GM18508 (cell line): ENCODE data around the gene AP3D1.
"Not testable (repeated sequence)": the region's sequence is repeated elsewhere in the genome, so short reads cannot be mapped to it uniquely, and the experiment has no call there.

Experiments
- ATAC-seq: cut with Tn5 transposase; IDR thresholded peaks from one replicate; pipeline ENCODE4 v1.9.1; 2021; ENCODE audit warnings: moderate number of reproducible peaks; ENCODE audit not compliant: insufficient read depth, unreplicated experiment

The AP3D1 gene

DNA sequence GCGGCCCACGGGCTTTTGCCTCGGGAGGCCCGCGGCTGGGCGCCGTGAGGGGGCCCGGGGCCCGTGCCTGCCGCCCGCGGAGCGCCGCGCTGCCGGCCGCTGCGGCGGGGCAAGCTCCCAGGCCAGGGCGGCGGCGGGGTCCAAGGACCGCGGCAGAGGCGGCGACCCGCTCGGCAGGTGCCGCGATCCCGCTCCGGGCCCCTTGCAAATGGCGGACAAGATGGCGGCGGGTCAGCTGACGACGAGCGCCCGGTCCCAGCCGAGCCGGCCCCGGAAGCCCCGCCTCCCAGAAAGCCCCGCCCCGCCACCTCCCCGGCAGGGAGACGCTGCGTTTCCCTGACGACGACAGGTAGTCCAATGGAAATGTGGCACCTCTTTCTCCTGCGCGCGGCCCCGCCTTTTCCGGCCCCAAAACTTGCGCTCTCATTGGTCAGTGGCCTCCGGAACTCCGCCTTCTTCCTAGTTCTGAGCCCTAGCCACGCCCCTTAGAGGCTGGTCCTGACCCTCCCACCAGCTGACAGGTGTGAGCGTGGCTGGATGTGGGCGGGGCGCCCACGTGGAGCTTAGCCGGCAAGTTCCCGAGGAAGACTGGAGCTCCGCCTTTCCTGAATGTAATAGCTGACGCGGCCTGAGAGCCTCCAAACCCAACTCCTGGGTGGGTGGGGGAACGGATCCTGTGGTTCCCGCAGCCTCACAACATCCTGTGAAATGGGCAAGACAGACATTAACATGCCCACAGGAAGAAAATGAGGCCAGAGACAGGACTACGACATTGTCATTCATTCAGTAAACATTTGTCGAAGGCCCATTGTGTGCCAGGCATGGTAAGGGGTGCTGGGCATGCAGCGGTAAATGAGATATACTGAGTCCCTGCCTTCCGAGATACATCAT is at the start of gene AP3D1:
AP3D1 (minus strand) TSS at position 228 of the 891 bp plus-strand sequence. CDS start 232 bp downstream, outside the sequence.
- ATAC-seq = peak; percentile 75

DNA sequence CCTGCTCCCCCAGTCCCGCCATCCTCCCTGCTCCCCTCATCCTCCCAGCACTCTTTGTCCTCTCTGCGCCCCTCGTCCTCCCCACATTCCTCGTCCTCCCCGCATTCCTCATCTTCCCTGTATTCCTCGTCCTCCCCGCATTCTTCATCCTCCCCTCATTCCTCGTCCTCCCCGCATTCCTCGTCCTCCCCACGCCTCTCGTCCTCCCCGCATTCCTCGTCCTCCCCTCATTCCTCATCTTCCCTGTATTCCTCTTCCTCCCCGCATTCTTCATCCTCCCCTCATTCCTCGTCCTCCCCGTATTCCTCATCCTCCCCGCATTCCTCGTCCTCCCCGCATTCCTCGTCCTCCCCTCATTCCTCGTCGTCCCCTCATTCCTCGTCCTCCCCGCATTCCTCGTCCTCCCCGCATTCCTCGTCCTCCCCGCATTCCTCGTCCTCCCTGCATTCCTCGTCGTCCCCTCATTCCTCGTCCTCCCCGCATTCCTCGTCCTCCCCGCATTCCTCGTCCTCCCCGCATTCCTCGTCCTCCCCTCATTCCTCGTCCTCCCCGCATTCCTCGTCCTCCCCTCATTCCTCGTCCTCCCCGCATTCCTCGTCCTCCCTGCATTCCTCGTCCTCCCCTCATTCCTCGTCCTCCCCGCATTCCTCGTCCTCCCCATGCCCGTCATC is 49.4 kb upstream of the AP3D1 start:
- not testable (repeated sequence) for ATAC-seq

DNA sequence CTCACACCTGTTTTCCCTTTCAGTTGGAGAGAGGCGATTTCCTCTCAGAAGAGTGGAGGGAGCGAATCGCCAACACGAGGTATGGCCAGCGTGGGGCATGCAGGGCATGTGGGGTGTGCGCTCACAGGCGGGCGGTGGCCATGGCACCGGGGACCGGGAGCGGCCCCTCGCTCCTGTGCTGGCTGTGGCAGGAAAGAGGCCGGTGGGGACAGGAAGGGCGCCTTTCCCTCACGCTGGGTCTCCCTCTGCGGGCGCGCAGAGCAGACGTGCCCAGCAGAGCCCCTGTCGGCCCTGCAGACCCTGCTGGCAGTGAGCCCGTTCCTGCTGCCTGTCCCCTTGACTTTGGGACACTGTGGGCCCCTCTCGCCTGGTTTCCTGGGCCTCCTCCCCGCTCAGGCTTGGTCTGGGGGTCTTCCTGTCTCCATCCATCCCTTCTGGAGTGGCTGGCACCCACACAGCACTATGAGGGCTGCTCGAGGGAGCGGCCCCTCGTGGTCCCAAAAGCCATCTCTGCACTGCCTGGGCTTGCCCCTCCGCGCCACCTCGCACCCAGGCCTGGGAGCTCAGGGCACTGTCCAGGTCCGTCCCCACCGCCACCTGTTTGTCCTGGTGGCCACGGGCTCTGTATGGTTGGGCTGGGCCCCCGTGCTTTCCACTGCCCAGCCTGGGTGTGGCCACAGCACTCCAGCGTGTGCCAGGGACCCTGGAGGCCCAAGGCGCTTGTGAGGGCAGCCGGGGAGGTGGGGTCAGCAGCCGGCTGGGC is 48.7 kb upstream of the AP3D1 start:
- no peak for ATAC-seq

DNA sequence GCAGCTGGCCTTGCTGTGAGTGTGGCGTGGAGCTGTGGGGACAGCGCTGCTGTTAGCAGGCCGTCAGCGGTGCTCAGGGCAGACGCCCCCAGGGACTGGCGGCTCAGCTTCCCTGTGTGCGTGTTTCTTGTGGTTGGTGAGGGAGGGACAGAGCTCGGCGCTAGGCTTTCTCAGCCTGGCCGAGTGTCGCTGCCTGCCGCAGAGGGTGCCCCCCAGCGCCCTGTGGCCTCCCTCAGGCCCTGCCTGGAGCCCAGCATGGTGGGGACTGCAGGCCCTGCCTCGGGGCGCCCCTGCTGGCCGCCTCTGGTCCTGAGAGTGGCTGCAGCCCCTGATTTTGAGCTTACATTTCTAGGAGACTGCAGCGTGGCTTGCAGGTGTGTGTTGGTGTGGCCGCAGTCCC is 47.8 kb upstream of the AP3D1 start:
- no peak for ATAC-seq

DNA sequence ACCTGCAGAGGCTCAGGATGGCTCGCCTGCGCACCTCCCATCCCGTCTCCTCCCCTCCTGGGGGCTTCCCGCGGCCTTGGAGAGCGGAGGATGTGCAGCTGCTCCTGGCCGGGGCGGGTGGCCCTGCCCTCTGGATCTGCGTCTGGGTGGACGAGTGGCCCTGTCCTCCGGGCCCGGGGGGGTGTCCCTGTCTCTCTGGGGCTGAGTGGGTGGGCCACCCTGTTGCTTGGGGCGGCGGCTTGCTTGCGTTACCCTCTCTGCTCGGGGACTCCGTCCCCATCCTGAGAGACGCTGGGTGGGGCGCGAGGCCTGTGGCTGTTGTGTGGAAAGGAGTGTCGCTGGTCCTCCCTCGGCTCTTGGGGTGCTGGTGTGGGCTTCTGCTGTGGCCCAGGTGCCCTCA is 47.0 kb upstream of the AP3D1 start:
- ATAC-seq = no peak

DNA sequence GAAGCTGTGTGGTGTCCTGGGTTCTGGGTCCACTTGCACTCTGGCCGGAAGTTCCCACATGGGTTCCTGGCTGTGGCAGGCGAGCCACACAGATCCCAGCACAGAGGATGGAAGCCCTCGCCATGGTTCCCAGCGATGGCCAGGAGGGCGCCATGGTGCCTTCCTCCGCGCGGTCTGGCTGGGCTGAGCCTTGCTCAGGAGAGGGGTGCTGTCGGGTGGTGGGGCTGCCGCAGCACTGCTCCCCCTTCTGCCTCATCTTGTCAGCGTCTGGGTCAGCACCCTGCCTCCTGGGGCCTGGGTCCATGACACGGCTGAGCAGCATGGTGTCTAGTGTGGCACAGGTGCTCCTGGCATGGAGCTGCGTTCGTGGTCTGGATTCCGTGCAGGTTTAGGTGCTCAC is 45.9 kb upstream of the AP3D1 start:
- ATAC-seq = no peak

DNA sequence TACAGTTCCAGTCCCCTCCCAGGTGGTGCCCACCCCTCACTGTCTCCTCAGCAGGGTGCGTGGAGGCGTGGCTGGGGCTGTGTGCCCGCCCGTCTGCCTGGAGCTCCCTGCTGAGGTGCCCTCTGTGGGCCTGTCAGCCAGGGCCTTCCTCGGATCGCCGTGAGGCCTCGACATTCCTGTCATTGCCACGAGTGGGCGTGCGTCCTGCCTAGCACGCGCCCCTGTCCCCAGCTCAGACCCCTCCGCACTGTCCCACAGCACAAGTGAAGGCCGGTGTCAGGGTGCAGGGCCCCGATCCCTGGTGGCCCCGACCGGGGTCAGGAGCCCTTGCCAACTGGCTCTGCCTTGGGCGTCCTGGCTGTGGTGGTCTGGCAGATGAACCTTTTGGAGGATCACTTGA is 44.5 kb upstream of the AP3D1 start:
- ATAC-seq = no peak

DNA sequence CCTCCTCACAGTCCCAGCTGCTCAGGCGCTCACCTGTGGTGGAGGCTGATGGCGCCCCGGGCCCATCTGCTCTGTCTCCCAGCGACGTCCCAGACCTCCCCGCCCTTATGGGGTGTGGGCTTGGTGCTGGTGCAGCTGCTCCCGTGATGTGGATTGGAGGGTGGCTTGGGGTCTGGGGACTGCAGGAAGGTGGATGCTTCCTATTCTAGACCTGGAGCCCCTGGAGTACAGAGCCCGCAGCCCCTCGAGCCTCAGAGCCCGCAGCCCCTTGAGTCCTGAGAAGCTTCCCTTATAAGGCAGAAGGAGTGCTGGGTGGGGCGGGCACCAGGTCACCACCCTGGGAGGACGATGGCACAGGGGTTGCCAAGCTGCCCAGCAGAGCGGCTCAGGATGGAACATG is 44.0 kb upstream of the AP3D1 start:
- ATAC-seq = no peak

DNA sequence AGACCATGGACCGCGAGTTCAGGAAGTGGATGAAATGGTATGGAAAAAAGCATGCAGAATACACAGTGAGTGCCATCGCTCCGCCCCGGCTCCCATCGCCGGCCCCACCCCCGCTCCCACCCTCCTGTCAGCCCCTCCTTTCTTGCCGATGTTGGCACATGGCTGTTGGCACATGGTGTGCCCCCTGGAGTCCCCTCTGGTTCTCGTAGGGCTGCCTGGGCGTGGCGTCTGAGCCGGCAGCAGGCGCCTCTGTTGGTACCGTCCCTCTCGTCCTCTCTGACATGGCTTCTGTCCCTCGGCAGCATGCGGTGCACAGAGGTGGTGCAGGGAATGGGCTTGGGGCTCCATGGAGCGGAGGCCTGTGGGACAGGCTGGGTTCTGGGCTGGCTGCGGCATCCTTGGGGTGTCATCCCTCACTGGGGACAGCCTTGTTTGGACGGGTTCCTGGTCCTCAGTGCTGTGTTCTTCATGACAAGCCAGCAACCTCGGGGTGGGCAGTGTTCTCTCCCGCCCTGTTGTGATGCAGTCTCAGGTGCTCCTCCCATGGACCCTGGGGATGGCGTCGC is 43.2 kb upstream of the AP3D1 start:
- no peak for ATAC-seq

DNA sequence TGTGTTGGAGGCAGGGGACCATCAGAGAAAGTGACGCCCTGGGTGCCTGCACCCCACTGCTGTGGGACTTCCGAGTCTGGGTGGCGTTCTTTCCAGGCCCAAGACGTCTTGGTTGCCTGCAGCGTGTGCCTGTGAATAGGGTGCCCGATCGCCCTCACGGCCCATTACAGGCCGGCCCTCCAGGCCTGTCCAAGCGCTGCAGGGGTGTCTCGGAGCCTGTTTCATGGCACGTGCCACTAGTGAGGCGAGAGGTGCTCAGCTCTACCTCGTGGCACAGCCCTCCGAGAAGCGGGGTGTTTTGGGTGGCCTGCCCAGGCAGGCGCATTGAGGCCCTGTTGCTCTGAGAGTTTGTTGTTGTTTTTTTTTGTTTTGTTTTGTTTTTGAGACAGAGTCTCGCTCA is 42.4 kb upstream of the AP3D1 start:
- ATAC-seq = no peak

DNA sequence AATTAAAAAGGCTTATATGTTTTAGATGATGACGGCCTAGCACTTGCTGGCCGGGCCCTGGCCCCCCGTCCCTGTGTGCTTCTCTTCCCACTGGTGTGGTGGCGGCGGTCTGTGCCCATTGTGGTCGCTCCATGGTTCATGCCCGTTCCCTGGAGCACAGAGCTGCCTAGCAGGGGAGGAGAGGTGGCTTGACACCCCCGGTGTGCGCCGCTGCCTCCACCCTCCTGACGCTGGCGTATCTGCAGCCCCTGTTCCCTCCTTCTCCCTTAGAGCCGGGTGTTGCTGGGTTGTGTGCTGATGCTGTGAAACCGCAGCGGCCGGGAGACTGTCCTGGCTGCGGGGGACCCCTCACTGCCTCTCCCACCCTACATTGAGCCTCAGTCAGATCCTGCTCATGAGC is 41.5 kb upstream of the AP3D1 start:
- ATAC-seq = no peak

DNA sequence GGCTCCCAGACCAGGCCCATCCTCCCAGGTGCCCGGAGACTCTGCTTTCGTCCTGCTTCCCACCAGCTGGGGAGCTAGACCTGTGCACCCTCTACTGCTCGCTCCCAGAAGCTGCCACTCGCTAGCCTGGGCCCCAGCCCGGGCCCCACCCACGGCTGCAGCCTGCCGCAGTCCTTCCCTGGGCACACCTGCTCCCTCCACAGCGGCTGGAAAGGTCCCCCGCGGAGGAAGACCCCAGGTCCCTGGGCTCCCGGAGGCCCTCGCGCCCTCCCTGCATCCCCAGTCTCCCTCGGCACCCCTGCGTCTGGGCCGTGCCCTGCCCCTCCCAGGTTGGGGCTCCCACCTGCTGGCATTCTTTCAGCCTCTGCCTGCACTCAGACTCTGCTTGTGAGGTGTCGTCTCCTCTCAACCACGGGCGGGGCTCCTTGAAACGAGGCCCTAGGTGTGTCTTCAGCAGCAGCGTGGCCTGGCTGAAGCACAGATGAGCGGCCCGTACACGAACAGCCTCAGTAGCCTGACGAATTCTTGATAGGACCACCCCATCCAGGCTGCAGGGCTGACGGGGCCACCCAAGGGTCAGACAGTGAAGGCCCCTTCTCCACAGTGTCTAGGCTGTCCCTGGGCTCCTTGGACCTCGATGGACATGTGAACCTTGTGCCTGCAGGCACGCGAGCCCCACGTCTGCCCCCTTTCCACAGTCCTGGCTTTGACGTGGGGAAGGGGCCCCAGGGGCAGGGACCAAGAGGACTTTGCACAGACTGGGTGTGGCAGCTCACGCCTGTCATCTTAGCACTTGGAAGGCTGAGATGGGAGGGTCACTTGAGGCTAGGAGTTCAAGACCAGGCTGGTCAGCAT is 40.3 kb upstream of the AP3D1 start:
- ATAC-seq = no peak

DNA sequence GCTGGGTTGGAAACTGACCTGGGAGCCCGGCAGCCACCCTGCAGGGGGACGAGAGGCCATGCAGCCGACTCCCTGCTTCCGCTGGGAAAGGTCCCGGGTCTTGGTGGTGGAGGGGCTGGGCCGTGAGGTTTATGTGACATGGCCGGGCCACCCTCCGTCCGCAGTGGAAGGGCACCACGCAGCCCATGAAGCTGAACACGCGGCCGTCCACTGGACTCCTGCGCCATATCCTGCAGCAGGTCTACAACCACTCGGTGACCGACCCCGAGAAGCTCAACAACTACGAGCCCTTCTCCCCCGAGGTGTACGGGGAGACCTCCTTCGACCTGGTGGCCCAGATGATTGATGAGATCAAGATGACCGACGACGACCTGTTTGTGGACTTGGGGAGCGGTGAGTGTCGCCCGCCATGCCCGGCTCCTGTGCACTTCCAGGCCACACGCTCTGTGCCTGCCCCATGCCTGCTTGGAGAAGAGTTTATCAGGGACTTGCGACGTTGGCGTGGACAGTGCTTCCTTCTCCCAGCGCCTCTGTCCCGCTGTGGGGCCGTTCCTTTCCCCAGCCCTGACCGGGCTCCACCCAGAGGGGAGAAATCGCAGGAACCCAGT is 39.6 kb upstream of the AP3D1 start:
- ATAC-seq = no peak

DNA sequence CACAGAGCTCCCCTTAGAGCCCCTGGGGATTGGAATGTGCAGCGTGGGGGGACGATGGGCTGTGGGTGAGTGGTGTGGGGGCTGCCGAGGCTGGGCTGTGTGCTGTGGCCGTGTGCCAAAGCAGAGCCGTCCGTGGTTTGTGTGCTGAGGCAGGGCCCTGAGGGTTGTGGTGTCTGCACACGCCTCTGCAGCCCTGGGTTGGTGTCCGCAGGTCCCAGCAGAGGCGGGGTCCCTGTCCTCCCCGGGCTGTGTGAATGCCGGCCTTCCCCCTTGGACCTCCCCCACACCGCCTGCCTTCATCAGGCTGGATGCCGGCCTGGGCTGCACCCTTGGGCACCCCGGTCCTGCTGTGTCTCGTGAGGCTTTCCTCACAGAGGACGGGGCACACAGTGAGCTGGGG is 38.5 kb upstream of the AP3D1 start:
- ATAC-seq = no peak

DNA sequence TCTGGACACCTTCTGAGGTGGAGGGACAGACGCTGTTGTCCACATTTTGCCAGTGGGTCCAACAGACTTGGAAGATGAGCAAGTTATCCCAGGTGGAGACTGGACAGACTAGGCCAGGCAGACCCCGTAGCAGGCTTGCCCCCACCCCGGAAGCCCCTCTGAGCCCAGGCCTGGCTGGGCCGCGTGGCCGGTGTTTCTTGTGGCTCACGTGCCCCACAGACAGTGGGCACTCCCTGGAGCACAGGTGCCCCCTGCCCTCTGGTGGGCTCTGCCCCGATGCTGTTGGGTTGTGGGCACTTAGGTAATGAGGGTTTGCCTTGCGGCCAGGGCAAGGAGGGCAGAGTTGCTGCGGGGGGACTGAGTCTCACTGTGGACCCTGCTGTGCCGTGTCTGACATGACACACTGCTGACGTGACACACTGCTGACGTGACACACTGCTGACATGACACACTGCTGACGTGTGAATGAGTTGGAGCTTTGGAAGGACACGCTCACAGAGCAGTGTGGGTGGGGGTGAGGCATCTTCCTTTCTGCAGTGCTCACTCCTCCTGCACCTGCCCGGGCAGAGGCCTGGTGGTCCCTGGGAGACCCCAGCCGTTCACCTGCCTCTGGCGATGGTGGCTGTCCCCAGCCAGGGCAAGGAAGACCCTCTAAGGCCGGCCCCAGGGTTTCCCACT is 37.5 kb upstream of the AP3D1 start:
- no peak for ATAC-seq

DNA sequence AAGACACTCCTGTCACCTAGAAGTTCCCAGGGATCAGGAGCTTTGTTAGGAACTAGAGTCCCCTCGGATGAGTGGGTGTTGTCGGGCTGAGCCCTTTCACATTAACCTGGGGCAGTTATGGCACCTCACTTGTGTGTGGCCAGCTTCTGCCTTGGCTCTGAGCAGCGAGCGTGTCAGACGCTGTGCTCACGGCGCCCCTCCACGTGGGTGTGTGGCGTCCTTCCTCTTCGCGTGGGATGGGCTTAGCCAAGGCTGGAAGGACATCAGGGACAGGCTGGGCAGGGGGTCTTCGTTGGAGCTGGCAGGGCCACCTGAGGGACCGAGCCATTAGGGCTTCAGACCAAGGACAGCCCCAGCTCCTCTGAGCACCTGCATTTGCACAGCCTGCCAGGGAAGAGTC is 35.8 kb upstream of the AP3D1 start:
- ATAC-seq = no peak

DNA sequence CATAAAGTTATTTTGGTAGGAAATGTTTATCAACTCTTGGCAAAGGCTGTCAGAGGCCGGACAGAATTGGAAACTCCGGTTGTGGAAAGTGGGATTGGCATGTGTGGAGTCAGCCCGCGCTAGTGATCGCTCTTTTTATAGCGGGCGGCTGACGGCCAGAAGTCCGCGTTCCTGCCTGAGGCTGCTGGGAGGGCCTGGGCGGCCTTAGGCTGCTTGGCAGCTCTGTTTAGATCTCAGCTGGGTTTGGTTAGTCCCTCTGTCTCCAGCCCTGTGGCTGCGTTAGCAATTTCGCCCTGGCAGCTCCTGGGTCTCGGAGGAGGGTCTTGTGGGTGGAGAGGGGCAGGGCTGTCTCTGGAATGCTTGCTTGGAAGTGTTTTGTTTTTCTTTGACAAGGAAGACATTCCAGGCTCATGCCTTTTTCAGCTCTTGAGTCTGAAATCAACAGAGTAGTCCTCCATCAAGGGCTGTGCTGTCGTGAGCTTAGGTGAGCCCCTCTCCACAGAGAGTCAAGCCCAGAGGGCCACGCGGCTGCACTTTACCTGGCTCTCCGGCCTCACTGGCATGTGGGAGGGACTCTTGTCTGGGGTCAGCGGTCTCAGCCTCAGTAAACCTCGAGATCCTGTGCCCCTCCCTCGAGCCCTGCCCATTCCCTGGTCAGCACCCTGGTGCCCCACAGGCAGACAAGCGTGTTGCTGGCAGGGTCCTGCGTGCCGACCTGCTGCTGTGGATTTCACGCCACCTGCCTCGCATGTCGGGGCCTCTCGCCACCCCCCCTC is 34.9 kb upstream of the AP3D1 start:
- ATAC-seq = no peak

DNA sequence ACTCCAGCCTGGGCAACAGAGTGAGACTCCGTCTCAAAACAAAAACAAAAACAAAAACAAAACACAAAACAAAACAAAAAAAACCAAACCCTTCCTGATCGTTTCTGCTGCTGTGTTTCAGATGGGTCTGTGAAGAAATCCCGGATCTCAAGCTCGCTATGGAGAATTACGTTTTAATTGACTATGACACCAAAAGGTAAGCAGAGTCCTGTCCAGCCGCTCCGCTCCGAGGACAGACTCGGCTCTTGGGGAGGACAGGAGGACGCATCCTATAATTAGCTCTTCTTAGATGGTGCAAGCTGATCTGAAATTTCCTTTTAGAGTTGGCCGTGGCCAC is 34.3 kb upstream of the AP3D1 start:
- ATAC-seq = no peak
